ENCODE data around the gene TIGD3.

Gene TIGD3

DNA sequence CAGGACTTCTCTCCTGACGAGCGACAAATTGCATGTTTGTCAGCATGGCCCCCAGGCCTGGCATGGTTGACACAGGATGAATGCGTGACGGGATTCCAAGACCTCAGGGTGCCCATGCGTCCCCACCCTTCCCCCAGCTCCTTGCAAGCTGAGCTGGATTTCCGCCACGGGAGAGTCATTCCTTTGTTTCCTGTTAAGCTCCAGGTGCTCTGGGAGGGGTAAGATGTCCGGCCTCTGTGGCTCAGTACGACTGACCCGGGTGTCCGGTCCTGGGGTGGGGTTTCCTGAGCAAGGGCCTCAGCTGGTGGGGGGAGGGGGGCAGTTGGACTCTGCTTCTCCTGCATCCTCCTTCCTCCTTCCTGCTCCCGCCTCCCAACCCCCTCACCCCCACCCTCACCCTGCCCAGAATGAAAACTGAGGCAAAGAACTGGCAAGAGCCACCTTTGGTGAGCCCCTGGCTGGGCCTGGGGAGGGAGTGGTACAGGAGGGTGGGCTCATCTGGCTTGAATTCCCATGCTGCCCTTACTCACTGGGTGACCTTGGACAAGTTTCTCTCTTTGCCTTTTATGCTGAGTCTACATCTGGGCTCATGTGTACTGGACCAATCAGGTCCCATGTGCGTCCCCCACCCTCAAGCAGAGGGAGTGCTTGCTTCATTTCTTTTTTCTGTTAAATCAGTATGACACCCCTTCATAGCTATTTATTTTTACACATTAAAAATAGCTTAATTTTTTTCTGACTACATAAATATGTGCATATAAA, 37.3 kb upstream of the TIGD3 start:
- no peak for DNase-seq (ENCODE audit: low read depth, low spot score)
- Histone ChIP-seq H3K27me3 (ENCODE audit: insufficient read depth, insufficient read length) (peaks cover 15% of the 10 kb centered on the region), H3K9ac (ENCODE audit: insufficient read length, low read depth) (peak overlapping the region; percentile 53), H3K4me1 (ENCODE audit: insufficient read depth, insufficient read length) (peaks cover 30% of the 10 kb centered on the region), H3K36me3 (ENCODE audit: insufficient read depth, insufficient read length, low read length) (peaks cover 39% of the 10 kb centered on the region), H3K4me3 (ENCODE audit: insufficient read length, low read depth) (peak overlapping the region; percentile 9), H3K9me3 (ENCODE audit: insufficient read depth, low read length) (no peaks in the 10 kb centered on the region)
- no peak for TF ChIP-seq ZNF274 (IDR thresholded peaks at IDR 0.05; ENCODE audit: low read depth, low read length)
- TF ChIP-seq YY1 (IDR thresholded peaks at IDR 0.05; ENCODE audit: insufficient read depth, insufficient read length): no peak
- TF ChIP-seq SUZ12 (IDR thresholded peaks at IDR 0.05; ENCODE audit: extremely low read depth, insufficient read depth, insufficient read length): no peak

DNA sequence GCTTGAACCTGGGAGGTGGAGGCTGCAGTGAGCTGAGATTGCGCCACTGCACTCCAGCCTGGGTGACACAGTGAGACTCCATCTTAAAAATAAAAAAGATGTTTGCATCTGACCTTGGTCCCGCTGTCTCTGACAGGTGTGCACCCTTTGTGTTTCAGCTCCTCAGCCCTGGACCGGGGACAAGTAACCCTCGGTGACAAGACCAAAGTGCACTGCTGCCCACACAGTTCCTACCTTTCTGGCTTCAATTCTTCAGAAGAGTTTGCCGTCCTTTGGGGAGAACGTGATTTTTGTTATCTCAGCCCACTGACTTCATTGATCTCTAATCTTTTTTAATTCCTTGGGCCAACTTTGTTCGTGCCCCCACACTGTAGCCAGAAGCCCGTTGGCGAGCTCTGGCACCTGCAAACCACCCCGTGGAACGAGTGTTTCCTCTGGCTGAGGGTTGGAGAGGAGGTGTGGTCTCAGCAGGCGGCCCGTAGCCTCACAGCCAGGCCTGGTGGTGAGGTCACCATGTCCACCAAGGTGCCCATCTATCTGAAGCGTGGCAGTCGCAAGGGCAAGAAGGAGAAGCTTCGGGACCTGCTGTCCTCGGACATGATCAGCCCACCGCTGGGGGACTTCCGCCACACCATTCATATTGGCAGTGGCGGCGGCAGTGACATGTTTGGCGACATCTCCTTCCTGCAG, 34.0 kb upstream of the TIGD3 start:
- Histone ChIP-seq H3K9me3 (ENCODE audit: insufficient read depth, low read length) (no peaks in the 10 kb centered on the region), H3K9ac (ENCODE audit: insufficient read length, low read depth) (no peak overlapping the region), H3K4me1 (ENCODE audit: insufficient read depth, insufficient read length) (peaks cover 25% of the 10 kb centered on the region), H3K27me3 (ENCODE audit: insufficient read depth, insufficient read length) (no peaks in the 10 kb centered on the region), H3K36me3 (ENCODE audit: insufficient read depth, insufficient read length, low read length) (peaks cover 54% of the 10 kb centered on the region), H3K4me3 (ENCODE audit: insufficient read length, low read depth) (no peak overlapping the region)
- TF ChIP-seq ZNF274 (IDR thresholded peaks at IDR 0.05; ENCODE audit: low read depth, low read length) (no peak), SUZ12 (IDR thresholded peaks at IDR 0.05; ENCODE audit: extremely low read depth, insufficient read depth, insufficient read length) (no peak), YY1 (IDR thresholded peaks at IDR 0.05; ENCODE audit: insufficient read depth, insufficient read length) (no peak)
- no peak for DNase-seq (ENCODE audit: low read depth, low spot score)

DNA sequence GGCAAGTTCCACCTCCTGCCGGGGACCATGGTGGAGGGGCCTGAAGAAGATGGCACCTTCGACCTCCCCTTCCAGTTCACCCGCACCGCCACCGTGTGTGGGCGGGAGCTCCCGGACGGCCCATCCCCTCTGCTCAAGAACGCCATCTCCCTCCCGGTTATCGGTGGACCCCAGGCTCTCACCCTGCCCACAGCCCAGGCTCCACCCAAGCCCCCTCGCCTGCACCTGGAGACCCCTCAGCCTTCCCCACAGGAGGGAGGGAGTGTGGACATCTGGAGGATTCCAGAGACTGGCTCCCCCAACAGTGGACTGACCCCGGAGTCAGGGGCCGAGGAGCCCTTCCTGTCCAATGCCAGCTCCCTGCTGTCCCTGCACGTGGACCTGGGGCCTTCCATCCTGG, 33.5 kb upstream of the TIGD3 start:
- no peak overlapping the region for H3K4me3 ChIP-seq (ENCODE audit: insufficient read length, low read depth)
- H3K9ac ChIP-seq (ENCODE audit: insufficient read length, low read depth): no peak overlapping the region
- H3K27me3 ChIP-seq (ENCODE audit: insufficient read depth, insufficient read length): no peaks in the 10 kb centered on the region
- peaks cover 52% of the 10 kb centered on the region for H3K36me3 ChIP-seq (ENCODE audit: insufficient read depth, insufficient read length, low read length)
- H3K9me3 ChIP-seq (ENCODE audit: insufficient read depth, low read length): no peaks in the 10 kb centered on the region
- DNase-seq (ENCODE audit: low read depth, low spot score): no peak
- no peak for TF ChIP-seq ZNF274 (IDR thresholded peaks at IDR 0.05; ENCODE audit: low read depth, low read length)
- TF ChIP-seq YY1 (IDR thresholded peaks at IDR 0.05; ENCODE audit: insufficient read depth, insufficient read length): no peak
- no peak for TF ChIP-seq SUZ12 (IDR thresholded peaks at IDR 0.05; ENCODE audit: extremely low read depth, insufficient read depth, insufficient read length)
- H3K4me1 ChIP-seq (ENCODE audit: insufficient read depth, insufficient read length): peaks cover 22% of the 10 kb centered on the region

DNA sequence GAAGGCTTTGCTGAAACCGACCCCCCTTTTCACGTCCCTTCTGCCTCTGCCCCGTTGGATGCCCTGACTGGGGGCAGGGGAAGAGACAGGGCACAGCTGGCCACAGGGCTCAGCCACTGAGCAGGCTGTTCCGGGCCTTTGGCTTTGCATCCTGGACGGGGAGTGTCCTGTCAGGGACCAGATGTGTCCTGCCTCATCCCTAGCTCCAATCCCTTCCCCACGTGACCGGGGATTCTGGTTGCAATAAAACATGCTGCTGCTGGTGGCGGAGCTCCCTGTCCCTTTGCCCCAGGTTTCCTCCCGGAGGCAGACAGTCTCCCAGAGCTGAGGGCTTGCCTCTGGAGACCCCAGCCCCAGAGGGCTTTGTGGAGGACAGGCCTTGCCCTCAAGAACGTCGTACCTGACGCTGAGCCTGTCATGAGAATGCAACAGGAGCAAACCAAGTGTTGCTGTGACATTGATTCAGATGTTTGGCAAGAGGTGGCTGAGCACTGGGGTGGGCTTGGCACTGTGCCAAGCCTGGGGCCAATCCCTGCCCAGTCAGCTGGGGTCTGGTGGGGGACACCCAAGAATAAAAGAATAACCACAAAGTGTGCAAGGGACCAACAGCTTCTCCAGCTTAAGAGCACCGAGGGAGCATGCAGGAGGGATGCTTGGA, 32.6 kb upstream of the TIGD3 start:
- no peak overlapping the region for H3K4me3 ChIP-seq (ENCODE audit: insufficient read length, low read depth)
- no peaks in the 10 kb centered on the region for H3K9me3 ChIP-seq (ENCODE audit: insufficient read depth, low read length)
- no peaks in the 10 kb centered on the region for H3K27me3 ChIP-seq (ENCODE audit: insufficient read depth, insufficient read length)
- TF ChIP-seq ZNF274 (IDR thresholded peaks at IDR 0.05; ENCODE audit: low read depth, low read length) (no peak), YY1 (IDR thresholded peaks at IDR 0.05; ENCODE audit: insufficient read depth, insufficient read length) (no peak), SUZ12 (IDR thresholded peaks at IDR 0.05; ENCODE audit: extremely low read depth, insufficient read depth, insufficient read length) (no peak)
- no peak overlapping the region for H3K9ac ChIP-seq (ENCODE audit: insufficient read length, low read depth)
- H3K4me1 ChIP-seq (ENCODE audit: insufficient read depth, insufficient read length): peaks cover 13% of the 10 kb centered on the region
- peaks cover 44% of the 10 kb centered on the region for H3K36me3 ChIP-seq (ENCODE audit: insufficient read depth, insufficient read length, low read length)
- no peak for DNase-seq (ENCODE audit: low read depth, low spot score)

DNA sequence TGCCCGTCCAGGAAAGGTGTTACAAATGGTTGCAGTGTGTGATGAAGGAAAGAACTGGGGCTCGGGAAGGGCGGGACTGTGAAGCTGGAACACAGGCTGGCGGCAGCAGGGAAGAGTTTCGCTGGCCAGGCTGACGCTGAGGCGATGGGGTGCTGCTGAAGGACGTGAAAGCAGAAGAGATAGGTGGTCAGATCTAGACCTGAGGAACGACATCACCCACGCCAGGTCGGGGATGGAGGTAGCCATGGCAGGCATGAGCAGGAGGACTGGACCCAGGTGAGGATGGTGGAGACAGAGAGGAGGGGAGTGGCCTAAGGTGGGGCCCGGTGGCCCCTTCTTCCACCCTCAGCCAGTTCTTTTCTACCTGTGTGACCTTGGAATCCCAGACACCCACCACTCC, 30.7 kb upstream of the TIGD3 start:
- DNase-seq (ENCODE audit: low read depth, low spot score): no peak
- no peaks in the 10 kb centered on the region for H3K27me3 ChIP-seq (ENCODE audit: insufficient read depth, insufficient read length)
- peaks cover 44% of the 10 kb centered on the region for H3K36me3 ChIP-seq (ENCODE audit: insufficient read depth, insufficient read length, low read length)
- H3K4me3 ChIP-seq (ENCODE audit: insufficient read length, low read depth): no peak overlapping the region
- no peaks in the 10 kb centered on the region for H3K9me3 ChIP-seq (ENCODE audit: insufficient read depth, low read length)
- H3K4me1 ChIP-seq (ENCODE audit: insufficient read depth, insufficient read length): peaks cover 8% of the 10 kb centered on the region
- TF ChIP-seq ZNF274 (IDR thresholded peaks at IDR 0.05; ENCODE audit: low read depth, low read length): no peak
- no peak for TF ChIP-seq YY1 (IDR thresholded peaks at IDR 0.05; ENCODE audit: insufficient read depth, insufficient read length)
- TF ChIP-seq SUZ12 (IDR thresholded peaks at IDR 0.05; ENCODE audit: extremely low read depth, insufficient read depth, insufficient read length): no peak
- H3K9ac ChIP-seq (ENCODE audit: insufficient read length, low read depth): no peak overlapping the region

DNA sequence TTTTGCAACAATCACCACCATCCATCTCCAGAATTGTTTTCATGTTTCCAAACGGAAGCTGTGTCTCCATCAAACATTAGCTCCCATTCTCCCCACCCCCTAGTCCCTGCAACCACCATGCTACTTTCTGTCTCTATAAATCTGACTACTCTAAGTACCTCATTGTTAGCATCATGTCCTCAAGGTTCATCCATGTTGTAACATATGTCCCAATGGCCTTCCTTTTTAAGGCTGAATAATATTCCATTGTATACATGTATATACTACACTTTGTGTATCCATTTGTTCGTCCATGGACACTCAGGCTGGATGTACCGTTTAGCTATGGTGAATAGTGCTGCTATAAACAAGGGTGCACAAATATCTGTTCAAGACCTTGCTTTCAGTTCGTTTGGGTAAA, 29.1 kb upstream of the TIGD3 start:
- H3K27me3 ChIP-seq (ENCODE audit: insufficient read depth, insufficient read length): no peaks in the 10 kb centered on the region
- DNase-seq (ENCODE audit: low read depth, low spot score): no peak
- H3K9me3 ChIP-seq (ENCODE audit: insufficient read depth, low read length): no peaks in the 10 kb centered on the region
- H3K9ac ChIP-seq (ENCODE audit: insufficient read length, low read depth): no peak overlapping the region
- H3K36me3 ChIP-seq (ENCODE audit: insufficient read depth, insufficient read length, low read length): peaks cover 33% of the 10 kb centered on the region
- TF ChIP-seq ZNF274 (IDR thresholded peaks at IDR 0.05; ENCODE audit: low read depth, low read length) (no peak), SUZ12 (IDR thresholded peaks at IDR 0.05; ENCODE audit: extremely low read depth, insufficient read depth, insufficient read length) (no peak), YY1 (IDR thresholded peaks at IDR 0.05; ENCODE audit: insufficient read depth, insufficient read length) (no peak)
- peaks cover 3% of the 10 kb centered on the region for H3K4me1 ChIP-seq (ENCODE audit: insufficient read depth, insufficient read length)
- no peak overlapping the region for H3K4me3 ChIP-seq (ENCODE audit: insufficient read length, low read depth)

DNA sequence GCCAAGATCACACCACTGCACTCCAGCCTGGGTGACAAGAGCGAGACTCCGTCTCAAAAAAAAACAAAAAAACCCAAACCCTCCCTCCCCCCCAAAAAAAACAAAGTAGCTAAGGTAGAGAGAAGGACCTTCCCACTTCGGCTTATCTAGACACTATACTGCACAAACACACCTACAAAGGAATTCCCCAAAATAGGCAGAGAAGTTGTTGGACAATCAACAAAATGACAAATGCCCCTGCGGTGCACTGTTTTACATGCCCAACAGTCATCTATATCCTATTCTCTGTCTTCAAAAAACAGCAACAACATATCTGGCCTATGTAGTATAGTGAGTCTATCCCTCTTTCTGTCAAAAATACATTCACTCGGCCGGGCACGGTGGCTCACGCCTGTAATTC, 27.5 kb upstream of the TIGD3 start:
- peaks cover 17% of the 10 kb centered on the region for H3K36me3 ChIP-seq (ENCODE audit: insufficient read depth, insufficient read length, low read length)
- H3K27me3 ChIP-seq (ENCODE audit: insufficient read depth, insufficient read length): no peaks in the 10 kb centered on the region
- H3K4me1 ChIP-seq (ENCODE audit: insufficient read depth, insufficient read length): peaks cover 3% of the 10 kb centered on the region
- TF ChIP-seq YY1 (IDR thresholded peaks at IDR 0.05; ENCODE audit: insufficient read depth, insufficient read length) (no peak), ZNF274 (IDR thresholded peaks at IDR 0.05; ENCODE audit: low read depth, low read length) (no peak), SUZ12 (IDR thresholded peaks at IDR 0.05; ENCODE audit: extremely low read depth, insufficient read depth, insufficient read length) (no peak)
- no peak for DNase-seq (ENCODE audit: low read depth, low spot score)
- no peak overlapping the region for H3K4me3 ChIP-seq (ENCODE audit: insufficient read length, low read depth)
- no peak overlapping the region for H3K9ac ChIP-seq (ENCODE audit: insufficient read length, low read depth)
- H3K9me3 ChIP-seq (ENCODE audit: insufficient read depth, low read length): no peaks in the 10 kb centered on the region
